CD4-positive, alpha-beta T cell (primary cell): ENCODE measurements around the gene COA7. TPM values are rescaled to one million over a fixed set of nuclear protein-coding genes. Genes with fewer than 3 reads are reported as not detected.

Source experiments
- ATAC-seq: fragments of 200-7000 bp; cut with Tn5 transposase; one replicate; pipeline ENCODE4 v1.10.0; 2022; ENCODE audit warnings: mild to moderate bottlenecking; ENCODE audit not compliant: poor library complexity
- CTCF ChIA-PET: fragments of 350-600 bp; sonication (Branson Sonifier 250); formaldehyde crosslinking; loops from one replicate; lab custom pipeline; 2021; ENCODE audit warnings: antibody characterized with exemption, inconsistent platforms; lab: Charles Lee
- POLR2A ChIA-PET: fragments of 350-600 bp; sonication (Branson Sonifier 250); formaldehyde crosslinking; loops from one replicate; lab custom pipeline; 2021; ENCODE audit warnings: antibody characterized with exemption, inconsistent platforms; lab: Charles Lee
- DNase-seq, 14 experiments: peaks; one replicate each; pipeline ENCODE4 v3.0.0-alpha.2; 2013 to 2020; ENCODE audit warnings: mixed read lengths in 2 of 14
- H3K27ac ChIP-seq, 2 donors: one replicate each; pipeline versions ENCODE4 v1.5.1 to v1.7.0; 2013; ENCODE audit warnings: low read length in 2 of 2, low read depth in 1 of 2, mild to moderate bottlenecking in 1 of 2
- H3K27me3 ChIP-seq, 2 experiments: 1 replicate in 1 of 2; 2 replicates in 1 of 2; pipeline versions ENCODE4 v1.6.1 to v1.7.0; 2013; ENCODE audit warnings: low read length in 2 of 2, control low read depth in 1 of 2, mild to moderate bottlenecking in 1 of 2, moderate library complexity in 1 of 2; ENCODE audit not compliant: insufficient read depth in 2 of 2, control insufficient read depth in 1 of 2
- H3K36me3 ChIP-seq: one replicate; pipeline ENCODE4 v1.6.1; 2013; ENCODE audit warnings: low read length, control low read depth; ENCODE audit not compliant: insufficient read depth
- H3K4me1 ChIP-seq: one replicate; pipeline ENCODE4 v1.6.1; 2013; ENCODE audit warnings: low read length, control low read depth; ENCODE audit not compliant: insufficient read depth
- H3K4me3 ChIP-seq: one replicate; pipeline ENCODE4 v1.5.1; 2013; ENCODE audit warnings: mild to moderate bottlenecking, low read length, moderate library complexity
- H3K9me3 ChIP-seq, 2 experiments: 1 replicate in 1 of 2; 2 replicates in 1 of 2; pipeline versions ENCODE4 v1.6.1 to v1.7.0; 2013; ENCODE audit warnings: low read length in 2 of 2, mild to moderate bottlenecking in 2 of 2, control low read depth in 1 of 2, moderate library complexity in 1 of 2; ENCODE audit not compliant: control insufficient read depth in 1 of 2, insufficient read depth in 1 of 2
- H3K27ac Mint-ChIP-seq: one replicate; pipeline ENCODE4 v1.8.0; 2020; ENCODE audit warnings: mixed read lengths
- H3K27me3 Mint-ChIP-seq: one replicate; pipeline ENCODE4 v1.8.0; 2021; ENCODE audit warnings: mixed read lengths
- H3K36me3 Mint-ChIP-seq: one replicate; pipeline ENCODE4 v1.8.0; 2021; ENCODE audit warnings: low read depth, mixed read lengths
- H3K4me1 Mint-ChIP-seq: one replicate; pipeline ENCODE4 v1.8.0; 2021; ENCODE audit warnings: low read depth, mixed read lengths
- H3K4me3 Mint-ChIP-seq: one replicate; pipeline ENCODE4 v1.8.0; 2020; ENCODE audit warnings: mild to moderate bottlenecking, mixed read lengths
- H3K9me3 Mint-ChIP-seq: one replicate; pipeline ENCODE4 v1.8.0; 2020; ENCODE audit warnings: mixed read lengths
- CTCF ChIP-seq: fragments of 200-600 bp; IDR thresholded peaks from one replicate; pipeline ENCODE4 v1.8.0; 2022; ENCODE audit warnings: antibody characterized with exemption, mild to moderate bottlenecking
- intact Hi-C, 2 experiments: fragments of 100-400 bp; cut with DNase I in 1 of 2; cut with micrococcal nuclease in 1 of 2; formaldehyde crosslinking; loops; one replicate each; pipeline versions ENCODE4 v1.15.1 to v1.9.0; 2023 to 2025; cut with DNase I, micrococcal nuclease
- total RNA-seq, 174 experiments: library from RNA in 2 of 174; stranded (reverse) in 2 of 174; gene quantifications; one replicate each; pipeline ENCODE4 v1.2.3 and lab custom pipeline; 2021 to 2026

Gene COA7
- total RNA-seq, 2 experiments from 2014 or later = 0.99 to 1.1 TPM

- peaks cover 9% of the 10 kb centered on the region for H3K4me1 ChIP-seq
- H3K27me3 ChIP-seq = no peaks in the 10 kb centered on the region
- H3K36me3 Mint-ChIP-seq = peaks cover 30% of the 10 kb centered on the region
- ATAC-seq (no peak), DNase-seq (no peak)
- H3K4me3 ChIP-seq = no peak overlapping the region
- intact Hi-C loops = loop anchor here (10.0 kb wide), 2 partner anchors 210 to 280 kb away; partner anchors contain the start of genes ORC1 (in 1 of the 2) and PRPF38A (in 1 of the 2)
- peak overlapping the region; percentile 19 for H3K27ac Mint-ChIP-seq
- H3K4me1 Mint-ChIP-seq = peaks cover 9% of the 10 kb centered on the region
- TF ChIP-seq CTCF = no peak
- no peaks in the 10 kb centered on the region for H3K27me3 Mint-ChIP-seq
- H3K27ac ChIP-seq = peak overlapping the region in 1 of 2 donors; percentile 6
- ChIA-PET CTCF (no interaction called here), POLR2A (interaction anchor here (1.0 to 1.8 kb wide), 2 partner anchors 280 to 319 kb away, joined by 3 to 6 read pairs; partner anchors contain the start of genes CC2D1B, ORC1 and PRPF38A)
- no peak overlapping the region for H3K4me3 Mint-ChIP-seq
- H3K36me3 ChIP-seq = peaks cover 9% of the 10 kb centered on the region
- peaks cover 0 to 4% of the 10 kb centered on the region in 2 experiments for H3K9me3 ChIP-seq
- H3K9me3 Mint-ChIP-seq = no peaks in the 10 kb centered on the region
These were observed 13.6 kb downstream of the COA7 start for GRCh38 chr1:52684545-52684944.

GRCh38 chr1:52683367-52683940, 14.7 kb downstream of the COA7 start:
- ChIA-PET POLR2A (interaction anchor here (0.7 to 1.8 kb wide), 3 partner anchors 46 to 279 kb away, joined by 3 to 6 read pairs (median 3); partner anchors contain the start of genes ORC1 and PRPF38A), CTCF (no interaction called here)
- Mint-ChIP-seq H3K4me3 (no peak overlapping the region), H3K27me3 (no peaks in the 10 kb centered on the region), H3K27ac (no peak overlapping the region), H3K36me3 (peaks cover 30% of the 10 kb centered on the region), H3K4me1 (peaks cover 9% of the 10 kb centered on the region), H3K9me3 (no peaks in the 10 kb centered on the region)
- TF ChIP-seq CTCF = no peak
- peaks cover 9% of the 10 kb centered on the region for H3K36me3 ChIP-seq
- H3K9me3 ChIP-seq = peaks cover 0 to 4% of the 10 kb centered on the region in 2 experiments
- peaks cover 9% of the 10 kb centered on the region for H3K4me1 ChIP-seq
- intact Hi-C loops = loop anchor here (10.0 kb wide), 2 partner anchors 209 to 279 kb away; partner anchors contain the start of genes ORC1 (in 1 of the 2) and PRPF38A (in 1 of the 2)
- H3K27me3 ChIP-seq = no peaks in the 10 kb centered on the region
- no peak overlapping the region for H3K27ac ChIP-seq
- ATAC-seq (no peak), DNase-seq (no peak)
- no peak overlapping the region for H3K4me3 ChIP-seq

GRCh38 chr1:52681136-52681535, 17.0 kb downstream of the COA7 start:
- no peak for TF ChIP-seq CTCF
- ATAC-seq (no peak), DNase-seq (no peak)
- Histone ChIP-seq H3K9me3 (no peaks in the 10 kb centered on the region), H3K4me1 (peaks cover 5% of the 10 kb centered on the region), H3K36me3 (peaks cover 3% of the 10 kb centered on the region), H3K4me3 (no peak overlapping the region), H3K27ac (no peak overlapping the region), H3K27me3 (no peaks in the 10 kb centered on the region)
- intact Hi-C loops = loop anchor here (10.0 kb wide), 2 partner anchors 206 to 276 kb away; partner anchors contain the start of genes ORC1 (in 1 of the 2) and PRPF38A (in 1 of the 2)
- Mint-ChIP-seq H3K4me3 (no peak overlapping the region), H3K27me3 (no peaks in the 10 kb centered on the region), H3K9me3 (no peaks in the 10 kb centered on the region), H3K36me3 (peaks cover 31% of the 10 kb centered on the region), H3K4me1 (peaks cover 7% of the 10 kb centered on the region), H3K27ac (no peak overlapping the region)
- ChIA-PET CTCF (no interaction called here), POLR2A (no interaction called here)
